Breast epithelium (tissue), 4 donors: Measurements from ENCODE around the gene EPHB2. TPM values are rescaled to one million over a fixed set of nuclear protein-coding genes. Genes with fewer than 3 reads are reported as not detected.

Source experiments
- DNase-seq, 2 donors: peaks; one replicate each; pipeline ENCODE4 v3.0.0-alpha.2; 2019; ENCODE audit warnings: low spot score in 2 of 2
- H3K27ac ChIP-seq, 2 donors: fragments of 200-600 bp; sonication (generic) in 1 of 2; one replicate each; pipeline ENCODE4 v1.5.1; 2016 to 2019; ENCODE audit warnings: mild to moderate bottlenecking in 1 of 2
- H3K27me3 ChIP-seq, 2 donors: fragments of 200-600 bp; sonication (generic) in 1 of 2; one replicate each; pipeline versions ENCODE4 v1.5.1 to v1.6.0; 2017 to 2019; ENCODE audit warnings: control low read depth in 1 of 2, mild to moderate bottlenecking in 1 of 2
- H3K36me3 ChIP-seq: fragments of 200-600 bp; one replicate; pipeline ENCODE4 v1.5.1; 2019
- H3K4me1 ChIP-seq, 2 donors: fragments of 200-600 bp; sonication (generic); one replicate each; pipeline ENCODE4 v1.5.1; 2016 to 2019; ENCODE audit warnings: control low read depth in 1 of 2
- H3K4me3 ChIP-seq, 3 donors: fragments of 200-600 bp; sonication (generic); 1 replicate in 2 of 3; 2 replicates in 1 of 3; pipeline ENCODE4 v1.5.1; 2016 to 2019; ENCODE audit warnings: mild to moderate bottlenecking in 3 of 3, moderate library complexity in 2 of 3
- H3K9me3 ChIP-seq, 2 donors: fragments of 200-600 bp; sonication (generic) in 1 of 2; one replicate each; pipeline ENCODE4 v1.5.1; 2016 to 2019; ENCODE audit warnings: control low read depth in 1 of 2
- CTCF ChIP-seq, 3 donors: fragments of 450-650 bp; IDR thresholded peaks; one replicate each; pipeline ENCODE4 v1.5.1; 2016 to 2017; ENCODE audit warnings: antibody characterized with exemption in 3 of 3, mild to moderate bottlenecking in 3 of 3, moderate library complexity in 3 of 3
- POLR2A ChIP-seq: fragments of 450-650 bp; IDR thresholded peaks from one replicate; pipeline ENCODE4 v1.6.1; 2016; ENCODE audit warnings: antibody characterized with exemption, mild to moderate bottlenecking, moderate library complexity
- POLR2AphosphoS5 ChIP-seq, 3 donors: sonication (generic); formaldehyde crosslinking; IDR thresholded peaks; one replicate each; pipeline ENCODE4 v1.6.1; 2017; ENCODE audit warnings: antibody characterized with exemption in 3 of 3
- intact Hi-C: fragments of 100-400 bp; cut with DNase I; formaldehyde crosslinking; loops from one replicate; pipeline ENCODE4 v1.15.1; 2023; ENCODE audit warnings: low total_unique reads
- total RNA-seq, 3 donors: library from RNA; depleted of rRNA; stranded (reverse); fragments of >200 nt; gene quantifications; one replicate each; pipeline ENCODE4 v1.1.0, GENCODE V29; 2016

EPHB2 gene
- total RNA-seq, 3 donors from 2014 or later: 1.3 to 4.6 (median 1.5) TPM

- H3K27ac ChIP-seq: no peak overlapping the region
- intact Hi-C loops: no loop called here
- TF ChIP-seq POLR2A: no peak
- TF ChIP-seq POLR2AphosphoS5 (IDR thresholded peaks at IDR 0.05): no peak
- no peak for TF ChIP-seq CTCF (IDR thresholded peaks at IDR 0.05)
Measured at GRCh38 chr1:22812092-22812880, 101.6 kb downstream of the EPHB2 start.

GRCh38 chr1:22812993-22813790 lies 102.6 kb downstream of the EPHB2 start:
- H3K4me3 ChIP-seq: no peak overlapping the region
- peaks cover 0 to 3% of the 10 kb centered on the region in 2 donors for H3K4me1 ChIP-seq
- H3K27me3 ChIP-seq: no peaks in the 10 kb centered on the region
- DNase-seq: no peak
- no peaks in the 10 kb centered on the region for H3K36me3 ChIP-seq
- H3K27ac ChIP-seq: no peak overlapping the region
- intact Hi-C loops: no loop called here
- H3K9me3 ChIP-seq: no peaks in the 10 kb centered on the region
- TF ChIP-seq CTCF (IDR thresholded peaks at IDR 0.05) (no peak), POLR2A (no peak), POLR2AphosphoS5 (IDR thresholded peaks at IDR 0.05) (no peak)

More at GRCh38 chr1:22812092-22812880, 101.6 kb downstream of the EPHB2 start:
- Histone ChIP-seq H3K4me1 (peaks cover 0 to 3% of the 10 kb centered on the region in 2 donors), H3K9me3 (no peaks in the 10 kb centered on the region), H3K27me3 (no peaks in the 10 kb centered on the region), H3K4me3 (no peak overlapping the region), H3K36me3 (no peaks in the 10 kb centered on the region)
- no peak for DNase-seq

GRCh38 chr1:22814176-22815042 lies 103.8 kb downstream of the EPHB2 start:
- Histone ChIP-seq H3K4me3 (no peak overlapping the region), H3K27ac (peak overlapping the region in 1 of 2 donors; percentile 12), H3K4me1 (peaks cover 0 to 3% of the 10 kb centered on the region in 2 donors), H3K36me3 (no peaks in the 10 kb centered on the region), H3K9me3 (no peaks in the 10 kb centered on the region), H3K27me3 (no peaks in the 10 kb centered on the region)
- peak in 1 of 2 donors; percentile 22 for DNase-seq
- intact Hi-C loops: no loop called here
- TF ChIP-seq POLR2AphosphoS5 (IDR thresholded peaks at IDR 0.05) (no peak), CTCF (IDR thresholded peaks at IDR 0.05) (no peak), POLR2A (no peak)

GRCh38 chr1:22815043-22815365 lies 104.4 kb downstream of the EPHB2 start:
- intact Hi-C loops: no loop called here
- Histone ChIP-seq H3K9me3 (no peaks in the 10 kb centered on the region), H3K27me3 (no peaks in the 10 kb centered on the region), H3K4me3 (no peak overlapping the region), H3K27ac (peak overlapping the region in 1 of 2 donors; percentile 12), H3K36me3 (no peaks in the 10 kb centered on the region), H3K4me1 (peaks cover 0 to 3% of the 10 kb centered on the region in 2 donors)
- DNase-seq: no peak
- TF ChIP-seq POLR2AphosphoS5 (IDR thresholded peaks at IDR 0.05) (no peak), POLR2A (no peak), CTCF (IDR thresholded peaks at IDR 0.05) (no peak)
